Fibroblast of villous mesenchyme (primary cell): ENCODE data around the gene PRIMA1. TPM values are rescaled to one million over a fixed set of nuclear protein-coding genes. Genes with fewer than 3 reads are reported as not detected.

Experiments used
- DNase-seq: peaks from one replicate; pipeline ENCODE4 v3.0.0-alpha.2; 2010; ENCODE audit warnings: low read depth
- H3K4me3 ChIP-seq: 2 replicates; pipeline ENCODE4 v1.5.1; 2011; ENCODE audit warnings: low read depth, mild to moderate bottlenecking, low read length
- CTCF ChIP-seq: IDR thresholded peaks from 2 replicates; pipeline ENCODE4 v1.5.1; 2012; ENCODE audit warnings: low read depth, mild to moderate bottlenecking, low read length; ENCODE audit not compliant: insufficient read depth
- total RNA-seq: library from RNA; depleted of rRNA; stranded (reverse); fragments of >200 nt; gene quantifications from 2 replicates; pipeline ENCODE4 v1.2.3, GENCODE V29; 2012

The PRIMA1 gene
- not detected in 2 replicates for total RNA-seq

DNA sequence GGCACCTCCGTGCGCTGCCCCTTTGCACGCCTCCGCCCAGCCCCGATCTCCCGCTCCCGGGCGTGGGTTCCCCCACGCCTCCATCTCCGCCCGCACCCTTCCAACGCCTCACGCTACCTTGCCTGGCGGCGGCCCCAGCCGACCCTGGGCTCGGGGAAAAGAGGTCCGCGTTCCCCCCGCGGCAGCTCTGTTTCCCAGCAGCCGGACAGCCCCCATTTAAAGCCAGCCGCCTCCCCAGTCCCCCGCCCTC is at the start of gene PRIMA1:
Gene PRIMA1, minus strand, starts transcription at position 193 of the 250 bp plus-strand sequence. CDS start 767 bp downstream, outside the sequence.
- TF ChIP-seq CTCF: no peak
- DNase-seq: no peak
- no peak within 1 kb of the TSS for H3K4me3 ChIP-seq

- H3K4me3 ChIP-seq: no peak overlapping the region
- no peak for TF ChIP-seq CTCF
- DNase-seq: no peak
Measured at GRCh38 chr14:93834699-93835371, 46.5 kb upstream of the PRIMA1 start.

- no peak for TF ChIP-seq CTCF
- H3K4me3 ChIP-seq: no peak overlapping the region
- DNase-seq: no peak
Measured at GRCh38 chr14:93832665-93833064, 44.4 kb upstream of the PRIMA1 start.

GRCh38 chr14:93832081-93832480 is 43.8 kb upstream of the PRIMA1 start:
- DNase-seq: no peak
- H3K4me3 ChIP-seq: no peak overlapping the region
- no peak for TF ChIP-seq CTCF

GRCh38 chr14:93830753-93831461 is 42.6 kb upstream of the PRIMA1 start:
- H3K4me3 ChIP-seq: no peak overlapping the region
- no peak for DNase-seq

DNA sequence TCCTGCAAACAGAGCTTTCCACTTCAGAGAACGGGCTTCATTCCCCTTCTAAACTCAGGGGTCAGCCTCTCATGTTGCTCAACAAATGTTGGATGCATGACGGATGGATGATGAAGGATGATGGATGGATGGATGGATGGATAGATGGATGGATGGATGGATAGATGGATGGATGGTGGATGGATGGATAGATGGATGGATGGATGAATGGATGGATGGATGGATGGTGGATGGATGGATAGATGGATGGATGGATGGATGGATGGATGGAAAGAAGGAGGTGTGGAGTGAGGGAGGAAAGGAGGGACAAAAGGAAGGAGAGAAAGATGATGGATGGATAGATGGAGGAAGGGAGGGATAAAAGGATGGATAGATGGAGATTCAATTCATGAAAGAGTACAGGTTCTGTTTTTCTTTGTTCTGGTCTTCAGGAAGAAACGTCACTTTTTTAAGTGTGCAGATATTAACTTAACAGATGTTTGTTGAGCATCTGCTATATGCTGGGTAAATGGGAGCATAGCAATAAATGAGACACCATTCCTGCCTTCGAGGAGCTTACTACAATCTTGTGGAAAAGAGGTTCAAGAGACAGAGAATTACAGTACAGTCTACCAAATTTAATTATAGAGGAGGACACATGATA is 41.7 kb upstream of the PRIMA1 start:
- no peak overlapping the region for H3K4me3 ChIP-seq
- DNase-seq: no peak
- TF ChIP-seq CTCF: no peak

More at GRCh38 chr14:93830753-93831461, 42.6 kb upstream of the PRIMA1 start:
- TF ChIP-seq CTCF: no peak
